OCI-LY3 (cell line): ENCODE results near the gene SMPDL3A.

Experiments used
- H2AFZ ChIP-seq: fragments of 200-600, 300-600 bp; shearing (Covaris generic); 2 replicates; pipeline ENCODE4 v1.6.0; 2014; ENCODE audit warnings: antibody characterized with exemption, low read depth, low read length
- H3K27ac ChIP-seq: fragments of 200-600, 300-600 bp; sonication (generic); 2 replicates; pipeline ENCODE4 v1.5.1; 2014; ENCODE audit warnings: mild to moderate bottlenecking, low read length, moderate library complexity, mixed read lengths
- H3K27me3 ChIP-seq: fragments of 200-600, 300-600 bp; sonication (generic); 2 replicates; pipeline ENCODE4 v1.6.1; 2014; ENCODE audit warnings: low read depth, low read length, mixed read lengths
- H3K36me3 ChIP-seq: fragments of 200-600, 300-600 bp; sonication (generic); replicated peaks from 2 replicates; pipeline ENCODE3; 2014; ENCODE audit warnings: low read depth, low read length, mixed read lengths
- H3K4me1 ChIP-seq: fragments of 300-600, 200-600 bp; sonication (generic); 2 replicates; pipeline ENCODE4 v1.6.1; 2014; ENCODE audit warnings: low read length, mixed read lengths
- H3K4me2 ChIP-seq: fragments of 200-600, 300-600 bp; sonication (generic); 2 replicates; pipeline ENCODE4 v1.6.1; 2014; ENCODE audit warnings: low read length, mixed read lengths
- H3K4me3 ChIP-seq: fragments of 300-600, 200-600 bp; sonication (generic); 2 replicates; pipeline ENCODE4 v1.5.1; 2014; ENCODE audit warnings: antibody characterized with exemption, mild to moderate bottlenecking, low read length, moderate library complexity
- H3K79me2 ChIP-seq: fragments of 300-600, 200-600 bp; shearing (Covaris generic); 2 replicates; pipeline ENCODE4 v1.6.1; 2014; ENCODE audit warnings: mild to moderate bottlenecking, low read length, mixed read lengths
- H3K9ac ChIP-seq: fragments of 300-600, 200-600 bp; shearing (Covaris generic); 2 replicates; pipeline ENCODE4 v1.6.0; 2014; ENCODE audit warnings: mild to moderate bottlenecking, low read length, moderate library complexity
- H3K9me3 ChIP-seq: fragments of 200-600, 300-600 bp; shearing (Covaris generic); 2 replicates; pipeline ENCODE4 v1.6.1; 2014; ENCODE audit warnings: low read length, mixed read lengths; ENCODE audit not compliant: insufficient read depth
- H4K20me1 ChIP-seq: fragments of 200-600, 300-600 bp; sonication (generic); 2 replicates; pipeline ENCODE4 v1.6.1; 2016; ENCODE audit warnings: low read length, mixed read lengths; ENCODE audit not compliant: insufficient read depth
- EZH2phosphoT487 ChIP-seq: fragments of 200-600 bp; shearing (Covaris generic); IDR thresholded peaks from 2 replicates; pipeline ENCODE4 v1.6.1; 2018; ENCODE audit warnings: antibody characterized with exemption, mixed run types, low read depth
- TF ChIP-seq, protein P1 (sequence below): fragments of 200-600, 300-600 bp; sonication (generic); IDR thresholded peaks from 2 replicates; pipeline ENCODE4 v1.5.1; 2014; ENCODE audit warnings: antibody characterized with exemption, low read length, low read depth

SMPDL3A gene

DNA sequence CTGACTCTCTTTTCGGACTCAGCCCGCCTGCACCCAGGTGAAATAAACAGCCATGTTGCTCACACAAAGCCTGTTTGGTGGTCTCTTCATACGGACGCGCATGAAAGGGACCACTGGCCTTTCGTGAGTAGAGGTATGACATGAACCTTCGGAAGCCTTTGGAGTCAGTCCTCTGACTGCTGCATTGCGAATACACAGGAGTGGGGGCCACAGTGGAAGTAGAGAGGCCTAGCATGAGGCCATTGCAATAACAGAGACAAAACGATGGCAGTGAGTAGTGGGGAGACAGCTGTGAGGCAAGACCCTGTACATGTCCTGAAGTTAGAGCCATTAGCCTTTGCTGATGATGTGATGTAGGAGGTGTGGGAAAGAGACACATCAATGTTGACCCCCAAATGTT is 56.4 kb downstream of the SMPDL3A start:
- H3K4me3 ChIP-seq: no peak overlapping the region
- H2AFZ ChIP-seq: no peak overlapping the region

DNA sequence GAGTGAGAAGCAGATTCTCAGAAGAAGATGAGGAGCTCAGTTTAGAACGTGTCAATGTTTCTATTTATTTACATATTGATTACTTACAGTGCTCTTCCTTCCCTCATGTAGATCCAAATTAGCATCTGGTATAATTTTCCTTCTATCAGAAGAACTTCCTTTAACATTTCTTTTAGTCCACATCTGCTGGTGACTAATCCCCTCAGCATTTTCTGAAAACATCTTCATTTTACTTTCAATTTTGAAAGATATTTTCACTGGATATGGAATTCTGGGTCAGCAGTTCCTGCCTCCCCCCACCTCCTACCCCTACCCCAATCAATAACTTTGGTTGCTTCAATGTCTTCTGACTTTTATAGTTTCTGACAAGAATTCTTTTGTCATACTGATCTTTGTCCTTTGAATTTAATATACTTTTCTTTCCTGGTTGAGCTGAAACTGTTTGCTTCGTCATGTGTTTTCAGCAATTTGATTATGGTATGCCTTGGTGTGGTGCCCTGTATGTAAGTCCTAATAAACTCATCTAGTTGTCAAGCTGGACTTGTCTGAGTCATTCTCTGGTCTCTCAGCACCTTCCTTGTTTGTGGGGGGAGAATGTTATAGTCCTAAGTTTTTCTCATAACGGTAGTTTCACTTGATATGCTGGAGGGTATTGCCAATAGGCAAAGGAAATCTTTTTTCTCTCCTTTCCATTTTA is 57.0 kb downstream of the SMPDL3A start:
- no peaks in the 10 kb centered on the region for H3K36me3 ChIP-seq

More for the DNA sequence above, 56.4 kb downstream of the SMPDL3A start:
- TF ChIP-seq, protein P1, sequence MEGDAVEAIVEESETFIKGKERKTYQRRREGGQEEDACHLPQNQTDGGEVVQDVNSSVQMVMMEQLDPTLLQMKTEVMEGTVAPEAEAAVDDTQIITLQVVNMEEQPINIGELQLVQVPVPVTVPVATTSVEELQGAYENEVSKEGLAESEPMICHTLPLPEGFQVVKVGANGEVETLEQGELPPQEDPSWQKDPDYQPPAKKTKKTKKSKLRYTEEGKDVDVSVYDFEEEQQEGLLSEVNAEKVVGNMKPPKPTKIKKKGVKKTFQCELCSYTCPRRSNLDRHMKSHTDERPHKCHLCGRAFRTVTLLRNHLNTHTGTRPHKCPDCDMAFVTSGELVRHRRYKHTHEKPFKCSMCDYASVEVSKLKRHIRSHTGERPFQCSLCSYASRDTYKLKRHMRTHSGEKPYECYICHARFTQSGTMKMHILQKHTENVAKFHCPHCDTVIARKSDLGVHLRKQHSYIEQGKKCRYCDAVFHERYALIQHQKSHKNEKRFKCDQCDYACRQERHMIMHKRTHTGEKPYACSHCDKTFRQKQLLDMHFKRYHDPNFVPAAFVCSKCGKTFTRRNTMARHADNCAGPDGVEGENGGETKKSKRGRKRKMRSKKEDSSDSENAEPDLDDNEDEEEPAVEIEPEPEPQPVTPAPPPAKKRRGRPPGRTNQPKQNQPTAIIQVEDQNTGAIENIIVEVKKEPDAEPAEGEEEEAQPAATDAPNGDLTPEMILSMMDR: no peak
- no peak for TF ChIP-seq EZH2phosphoT487
- Histone ChIP-seq H3K27ac (no peak overlapping the region), H3K79me2 (no peaks in the 10 kb centered on the region), H4K20me1 (no peaks in the 10 kb centered on the region), H3K9ac (no peak overlapping the region), H3K36me3 (no peaks in the 10 kb centered on the region), H3K9me3 (no peaks in the 10 kb centered on the region), H3K4me2 (no peak overlapping the region), H3K27me3 (no peaks in the 10 kb centered on the region), H3K4me1 (no peaks in the 10 kb centered on the region)

DNA sequence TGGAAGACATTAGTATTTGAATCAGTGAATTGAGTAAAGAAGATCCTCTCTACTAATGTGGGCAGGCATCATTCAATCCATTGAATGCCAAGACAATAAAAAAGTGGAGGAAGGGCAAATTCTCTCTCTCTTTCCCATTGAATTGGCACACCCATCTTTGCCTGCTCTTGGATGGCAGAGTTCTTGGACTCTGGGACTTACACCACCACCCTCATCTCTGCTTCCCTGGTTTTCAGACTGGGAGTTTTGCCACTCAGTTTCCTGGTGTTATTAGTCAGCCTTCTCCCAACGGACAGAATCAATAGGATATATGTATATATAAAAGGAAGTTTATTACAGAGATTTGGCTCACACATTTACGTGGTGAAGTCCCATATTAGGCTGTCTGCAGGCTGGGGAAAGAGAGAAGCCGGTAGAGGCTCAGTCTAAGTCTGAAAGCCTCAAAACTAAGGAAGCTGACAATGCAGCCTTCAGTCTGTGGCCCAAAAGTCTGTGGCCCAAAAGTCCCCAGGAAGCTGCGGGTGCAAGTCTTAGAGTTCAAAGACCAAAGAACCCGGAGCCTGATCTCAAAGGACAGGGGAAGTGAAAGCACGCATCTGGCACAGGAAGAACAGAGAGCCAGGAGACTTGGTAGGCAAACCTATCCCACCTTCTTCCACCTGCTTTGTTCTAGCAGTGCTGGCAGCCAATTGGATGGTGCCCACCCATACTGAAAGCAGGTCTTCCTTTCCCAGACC is 64.4 kb downstream of the SMPDL3A start:
- Histone ChIP-seq H3K9me3 (no peaks in the 10 kb centered on the region), H3K27ac (no peak overlapping the region), H3K4me1 (peaks cover 18% of the 10 kb centered on the region), H3K9ac (no peak overlapping the region), H3K27me3 (no peaks in the 10 kb centered on the region), H3K4me2 (peak overlapping the region; percentile 28; the same call in 1 of the 2 replicates), H4K20me1 (no peaks in the 10 kb centered on the region), H3K79me2 (no peaks in the 10 kb centered on the region), H3K4me3 (no peak overlapping the region), H2AFZ (no peak overlapping the region), H3K36me3 (no peaks in the 10 kb centered on the region)
- no peak for TF ChIP-seq EZH2phosphoT487
- TF ChIP-seq, protein P1: no peak

More for the DNA sequence above, 57.0 kb downstream of the SMPDL3A start:
- Histone ChIP-seq H3K4me1 (no peaks in the 10 kb centered on the region), H3K4me2 (no peak overlapping the region), H3K27ac (no peak overlapping the region), H2AFZ (no peak overlapping the region), H3K9ac (no peak overlapping the region), H4K20me1 (no peaks in the 10 kb centered on the region), H3K79me2 (no peaks in the 10 kb centered on the region), H3K9me3 (no peaks in the 10 kb centered on the region), H3K27me3 (no peaks in the 10 kb centered on the region), H3K4me3 (no peak overlapping the region)
- TF ChIP-seq, protein P1: no peak
- no peak for TF ChIP-seq EZH2phosphoT487
